ENCODE data around the gene PDE4D.

The PDE4D gene

DNA sequence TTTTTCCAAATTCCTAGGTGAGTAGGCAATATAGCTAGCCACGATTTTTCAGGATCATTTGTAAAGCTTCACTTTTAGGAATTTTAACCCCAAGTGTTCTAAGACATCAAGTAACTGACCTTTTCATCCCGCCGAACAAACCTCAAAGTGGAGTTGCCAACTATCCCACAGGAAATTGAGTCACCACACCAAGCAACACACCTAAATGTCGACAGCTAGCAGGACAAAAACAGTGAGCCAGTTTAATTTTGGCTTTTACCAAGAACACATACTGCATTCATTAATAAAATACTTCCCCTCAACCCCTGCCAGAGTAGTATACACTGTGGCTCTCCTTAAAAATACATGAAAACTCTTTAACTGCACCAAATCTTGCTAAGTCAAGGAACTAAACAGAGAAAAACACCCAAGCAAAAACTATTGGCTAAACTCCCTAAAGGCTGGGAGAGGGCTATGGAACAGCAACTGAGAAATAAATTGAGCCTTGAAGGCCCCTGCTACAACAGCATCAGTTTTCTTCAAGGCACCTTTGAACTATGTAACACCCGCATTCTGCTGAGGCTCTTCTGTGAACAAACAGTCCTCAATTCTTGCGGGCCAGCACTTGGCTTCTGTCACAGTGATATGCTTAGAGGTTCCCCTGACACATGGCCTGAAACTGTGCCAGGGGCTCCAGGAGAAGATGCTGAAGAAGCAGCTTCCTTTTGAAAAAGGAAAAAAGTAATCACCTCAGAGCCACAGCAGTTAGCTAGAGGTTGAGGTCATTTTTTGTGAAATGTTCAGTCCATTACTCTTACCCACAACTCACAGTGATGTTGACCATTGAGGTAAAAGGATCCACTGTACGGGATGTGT is 851.1 kb downstream of the PDE4D start:
- no peaks in the 10 kb centered on the region for H3K27me3 ChIP-seq (ENCODE audit: control insufficient read depth in 1 of 2, insufficient read depth in 2 of 2, low read length in 2 of 2)
- no peaks in the 10 kb centered on the region for H3K36me3 ChIP-seq (ENCODE audit: insufficient read depth, low read length)
- peaks cover 41% of the 10 kb centered on the region for H3K4me1 ChIP-seq (ENCODE audit: insufficient read depth, low read length)
- no peaks in the 10 kb centered on the region for H3K9me3 ChIP-seq (ENCODE audit: low read length)
- no peak overlapping the region for H3K4me3 ChIP-seq (ENCODE audit: low read depth in 1 of 2, low read length in 2 of 2)
- peak overlapping the region; percentile 38 for H3K27ac ChIP-seq (ENCODE audit: low read depth, low read length)
- no peak overlapping the region for H3K9ac ChIP-seq (ENCODE audit: low read length)

DNA sequence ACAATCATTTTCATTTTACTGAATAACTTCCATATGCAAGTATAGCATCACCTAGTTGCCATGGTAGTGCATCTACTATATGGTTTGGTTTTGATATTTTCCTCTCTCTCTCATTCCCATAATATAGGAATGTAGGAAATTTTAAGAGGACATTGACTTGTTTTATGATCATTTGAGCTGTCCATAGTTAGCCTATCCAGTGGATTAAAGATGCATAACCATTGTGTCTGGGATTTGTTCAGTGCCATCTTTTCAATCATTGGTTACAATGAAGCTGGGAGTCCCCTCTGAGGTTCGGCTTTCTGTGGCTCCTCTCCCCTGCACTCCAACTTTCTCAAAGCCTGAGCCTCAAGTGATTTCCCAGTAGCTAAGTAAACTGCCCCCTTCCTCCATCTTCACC is 852.2 kb downstream of the PDE4D start:
- no peaks in the 10 kb centered on the region for H3K27me3 ChIP-seq (ENCODE audit: control insufficient read depth in 1 of 2, insufficient read depth in 2 of 2, low read length in 2 of 2)
- no peak overlapping the region for H3K9ac ChIP-seq (ENCODE audit: low read length)
- peaks cover 49% of the 10 kb centered on the region for H3K4me1 ChIP-seq (ENCODE audit: insufficient read depth, low read length)
- H3K4me3 ChIP-seq (ENCODE audit: low read depth in 1 of 2, low read length in 2 of 2): no peak overlapping the region
- H3K36me3 ChIP-seq (ENCODE audit: insufficient read depth, low read length): no peaks in the 10 kb centered on the region
- no peak overlapping the region for H3K27ac ChIP-seq (ENCODE audit: low read depth, low read length)
- H3K9me3 ChIP-seq (ENCODE audit: low read length): no peaks in the 10 kb centered on the region

DNA sequence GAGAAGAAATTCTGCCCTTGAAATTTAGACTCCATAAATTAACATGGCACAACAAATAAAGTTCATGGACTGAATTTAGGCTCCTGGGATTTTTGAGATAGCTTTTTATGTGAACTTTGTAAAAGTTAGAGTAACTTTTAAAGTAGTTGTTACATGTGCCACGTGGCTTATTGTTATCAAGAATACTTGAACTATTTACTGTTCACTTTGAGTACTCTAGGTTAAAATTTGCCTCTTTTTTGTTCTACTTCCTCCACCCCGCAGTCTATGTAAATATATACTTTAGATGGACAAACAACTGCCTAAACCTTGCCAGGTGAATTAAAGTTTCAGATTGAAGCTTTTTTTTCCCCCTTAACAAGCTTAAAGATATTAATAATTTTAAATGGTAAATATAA is 852.7 kb downstream of the PDE4D start:
- no peak overlapping the region for H3K4me3 ChIP-seq (ENCODE audit: low read depth in 1 of 2, low read length in 2 of 2)
- H3K27ac ChIP-seq (ENCODE audit: low read depth, low read length): peak overlapping the region; percentile 55
- no peaks in the 10 kb centered on the region for H3K36me3 ChIP-seq (ENCODE audit: insufficient read depth, low read length)
- H3K9me3 ChIP-seq (ENCODE audit: low read length): no peaks in the 10 kb centered on the region
- H3K4me1 ChIP-seq (ENCODE audit: insufficient read depth, low read length): peaks cover 54% of the 10 kb centered on the region
- no peak overlapping the region for H3K9ac ChIP-seq (ENCODE audit: low read length)
- no peaks in the 10 kb centered on the region for H3K27me3 ChIP-seq (ENCODE audit: control insufficient read depth in 1 of 2, insufficient read depth in 2 of 2, low read length in 2 of 2)

DNA sequence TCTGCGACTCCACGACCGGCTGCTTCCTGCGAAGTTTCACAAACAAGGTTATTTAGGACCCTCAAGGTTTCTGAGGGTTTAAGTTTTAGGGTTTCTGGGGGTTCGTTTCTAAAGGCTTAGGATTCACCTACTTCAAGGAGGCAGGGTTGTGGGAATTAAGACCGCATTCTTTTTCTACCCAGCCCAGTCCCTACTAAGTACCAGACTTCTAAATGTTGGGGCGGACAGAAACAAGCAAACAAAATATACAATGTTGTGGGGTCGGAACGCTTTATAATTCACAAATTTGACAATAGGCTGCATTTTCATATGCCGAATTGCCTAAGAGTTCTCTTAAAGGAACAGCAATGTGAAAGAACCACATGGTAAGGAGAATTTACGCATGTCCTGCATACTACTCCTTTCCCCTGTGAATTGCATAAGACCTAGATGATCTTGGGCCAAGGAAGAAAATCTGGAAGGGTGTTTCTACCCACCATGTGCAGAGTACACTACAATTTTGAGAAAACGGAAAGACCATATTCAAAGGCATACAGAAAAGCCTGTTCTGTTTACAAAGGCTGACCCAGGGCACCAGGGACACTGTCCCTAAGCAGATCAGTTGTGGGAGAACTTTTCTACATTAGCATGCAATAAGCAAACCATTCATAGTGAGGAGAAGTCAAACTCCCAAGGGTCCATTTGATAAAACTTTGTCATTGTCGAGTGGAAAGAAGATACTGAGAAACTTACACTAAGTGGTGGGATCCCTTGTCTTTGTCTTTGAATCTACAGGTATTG is 853.3 kb downstream of the PDE4D start:
- H3K27me3 ChIP-seq (ENCODE audit: control insufficient read depth in 1 of 2, insufficient read depth in 2 of 2, low read length in 2 of 2): no peaks in the 10 kb centered on the region
- no peak overlapping the region for H3K9ac ChIP-seq (ENCODE audit: low read length)
- no peaks in the 10 kb centered on the region for H3K36me3 ChIP-seq (ENCODE audit: insufficient read depth, low read length)
- H3K4me3 ChIP-seq (ENCODE audit: low read depth in 1 of 2, low read length in 2 of 2): peak overlapping the region; percentile 68 to 85
- no peaks in the 10 kb centered on the region for H3K9me3 ChIP-seq (ENCODE audit: low read length)
- H3K4me1 ChIP-seq (ENCODE audit: insufficient read depth, low read length): peaks cover 60% of the 10 kb centered on the region
- peak overlapping the region; percentile 55 for H3K27ac ChIP-seq (ENCODE audit: low read depth, low read length)

DNA sequence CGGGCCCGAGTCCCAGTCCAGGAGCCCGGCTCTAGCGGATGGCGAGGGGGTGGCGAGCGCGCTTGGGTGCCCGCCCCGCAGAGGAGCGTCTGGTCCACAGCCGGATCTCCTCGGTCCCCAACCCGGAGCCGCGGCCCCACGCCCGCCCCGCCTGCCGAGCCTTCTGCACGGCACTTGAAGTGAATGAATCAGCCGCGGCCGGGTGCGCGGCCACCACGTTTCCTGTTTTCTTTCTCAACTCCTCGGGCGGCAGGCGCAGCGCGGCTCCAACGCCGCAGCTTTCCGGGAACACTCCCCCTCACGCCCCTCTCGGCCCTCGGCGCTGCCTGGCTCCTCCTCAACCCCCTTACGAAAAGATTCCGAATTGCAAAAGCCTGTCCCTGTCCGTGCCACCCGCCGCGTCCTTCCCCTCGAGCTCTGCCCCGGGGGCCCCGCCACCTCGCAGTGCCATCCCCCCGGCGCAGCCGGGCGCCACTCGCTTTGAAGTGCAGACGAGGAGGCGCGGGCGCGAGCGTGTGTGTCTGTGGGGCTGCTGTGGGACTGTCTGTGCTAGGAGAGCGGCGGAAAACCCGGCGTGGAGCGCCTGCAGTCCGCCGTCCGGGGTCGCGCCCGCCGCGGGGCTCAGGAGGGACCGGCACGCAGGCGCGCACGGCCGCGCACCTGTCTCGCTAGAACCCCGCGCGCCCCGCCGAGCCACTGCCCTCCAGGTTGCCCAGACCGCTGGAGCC is 854.1 kb downstream of the PDE4D start:
- Histone ChIP-seq H3K4me3 (ENCODE audit: low read depth in 1 of 2, low read length in 2 of 2) (peak overlapping the region; percentile 68 to 85), H3K27ac (ENCODE audit: low read depth, low read length) (peak overlapping the region; percentile 55), H3K36me3 (ENCODE audit: insufficient read depth, low read length) (no peaks in the 10 kb centered on the region), H3K9me3 (ENCODE audit: low read length) (no peaks in the 10 kb centered on the region), H3K9ac (ENCODE audit: low read length) (peak overlapping the region; percentile 50), H3K4me1 (ENCODE audit: insufficient read depth, low read length) (peaks cover 68% of the 10 kb centered on the region), H3K27me3 (ENCODE audit: control insufficient read depth in 1 of 2, insufficient read depth in 2 of 2, low read length in 2 of 2) (no peaks in the 10 kb centered on the region)

DNA sequence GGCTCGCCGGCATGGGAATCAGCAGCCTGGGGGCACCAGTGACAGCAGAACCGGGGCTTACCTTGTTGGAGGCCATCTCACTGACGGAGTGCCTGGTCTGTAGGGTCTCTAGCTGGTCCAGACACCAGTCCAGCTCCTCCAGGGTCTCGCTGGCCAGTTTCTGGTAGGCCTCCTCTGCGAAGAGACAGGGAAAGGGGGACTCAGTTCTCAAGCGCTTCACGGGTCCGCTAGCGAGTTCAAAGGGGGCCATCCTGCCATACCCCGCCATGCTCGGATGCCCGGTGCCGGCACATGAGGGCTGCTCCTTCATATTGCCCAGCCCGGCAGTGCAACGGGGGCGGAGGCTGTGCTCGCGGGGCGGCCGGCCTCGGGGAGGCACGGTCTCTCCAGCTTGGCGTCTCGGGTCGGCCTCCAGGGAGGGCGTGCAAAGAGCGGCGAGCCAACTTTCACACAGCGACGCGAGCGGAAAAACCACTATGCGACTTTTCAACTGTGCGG is 854.7 kb downstream of the PDE4D start:
- H3K27ac ChIP-seq (ENCODE audit: low read depth, low read length): peak overlapping the region; percentile 55
- H3K9ac ChIP-seq (ENCODE audit: low read length): peak overlapping the region; percentile 50
- no peaks in the 10 kb centered on the region for H3K36me3 ChIP-seq (ENCODE audit: insufficient read depth, low read length)
- no peaks in the 10 kb centered on the region for H3K9me3 ChIP-seq (ENCODE audit: low read length)
- peaks cover 70% of the 10 kb centered on the region for H3K4me1 ChIP-seq (ENCODE audit: insufficient read depth, low read length)
- H3K4me3 ChIP-seq (ENCODE audit: low read depth in 1 of 2, low read length in 2 of 2): peak overlapping the region; percentile 68 to 85
- no peaks in the 10 kb centered on the region for H3K27me3 ChIP-seq (ENCODE audit: control insufficient read depth in 1 of 2, insufficient read depth in 2 of 2, low read length in 2 of 2)

DNA sequence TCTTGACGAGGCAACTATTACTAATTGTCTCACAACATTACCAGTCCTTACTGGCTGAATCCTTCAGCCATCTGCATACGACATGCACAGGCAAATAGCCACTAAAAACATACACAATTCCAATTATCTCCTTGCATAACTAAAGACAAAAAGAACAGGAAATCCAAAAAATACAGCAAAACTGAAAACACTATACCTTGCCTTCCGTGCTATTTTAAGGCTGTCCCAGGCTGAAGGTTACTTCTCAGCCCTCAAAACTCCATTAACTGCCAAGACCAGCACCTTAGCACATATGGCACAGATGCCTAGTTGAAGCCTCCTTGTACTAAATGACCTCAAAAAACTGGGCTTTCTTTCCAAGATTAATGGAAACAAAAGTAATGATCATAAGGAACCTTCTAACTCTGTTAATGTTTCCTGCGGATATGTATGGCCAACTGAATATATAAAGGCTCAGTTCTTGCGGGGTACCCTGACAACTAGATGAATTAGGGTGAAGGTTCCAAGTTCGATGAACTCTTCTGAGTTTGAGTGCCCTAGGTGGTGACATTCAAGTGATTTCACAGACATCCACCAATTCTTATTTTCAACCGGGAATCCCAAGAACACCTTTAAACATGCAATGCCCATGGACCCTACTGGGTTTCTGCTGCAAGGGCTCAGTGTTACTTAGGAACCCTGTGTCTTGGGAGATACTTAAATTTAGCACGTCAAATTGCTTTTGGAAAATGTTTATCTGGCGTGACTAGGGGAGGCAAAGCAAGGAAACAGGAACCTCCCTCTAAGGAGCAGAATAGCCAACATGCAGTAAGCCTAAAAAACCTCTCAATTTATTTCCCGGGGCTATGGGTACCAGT is 855.4 kb downstream of the PDE4D start:
- H3K36me3 ChIP-seq (ENCODE audit: insufficient read depth, low read length): no peaks in the 10 kb centered on the region
- peak overlapping the region; percentile 55 for H3K27ac ChIP-seq (ENCODE audit: low read depth, low read length)
- no peaks in the 10 kb centered on the region for H3K9me3 ChIP-seq (ENCODE audit: low read length)
- peaks cover 74% of the 10 kb centered on the region for H3K4me1 ChIP-seq (ENCODE audit: insufficient read depth, low read length)
- no peaks in the 10 kb centered on the region for H3K27me3 ChIP-seq (ENCODE audit: control insufficient read depth in 1 of 2, insufficient read depth in 2 of 2, low read length in 2 of 2)
- H3K9ac ChIP-seq (ENCODE audit: low read length): peak overlapping the region; percentile 50
- peak overlapping the region; percentile 68 to 85 for H3K4me3 ChIP-seq (ENCODE audit: low read depth in 1 of 2, low read length in 2 of 2)

DNA sequence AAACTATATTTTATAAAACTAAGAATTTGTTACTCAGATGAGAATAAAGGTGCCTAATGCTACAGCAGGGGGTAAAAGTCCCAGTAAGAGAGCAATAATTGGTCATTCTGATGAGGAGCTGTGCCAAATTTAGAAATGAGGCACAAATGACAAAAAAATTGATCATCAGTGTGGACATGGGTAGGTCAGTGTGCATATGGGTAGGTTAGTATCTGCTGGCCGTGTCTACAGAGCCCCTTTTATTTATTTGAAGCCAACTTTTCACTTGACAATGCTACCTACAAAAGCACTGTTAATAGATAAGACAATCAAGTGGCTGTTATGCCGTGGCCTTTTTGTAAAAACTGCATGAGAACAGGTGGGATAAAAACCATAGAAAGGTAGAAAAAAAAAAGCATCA is 856.1 kb downstream of the PDE4D start:
- Histone ChIP-seq H3K9ac (ENCODE audit: low read length) (no peak overlapping the region), H3K27me3 (ENCODE audit: control insufficient read depth in 1 of 2, insufficient read depth in 2 of 2, low read length in 2 of 2) (no peaks in the 10 kb centered on the region), H3K36me3 (ENCODE audit: insufficient read depth, low read length) (no peaks in the 10 kb centered on the region), H3K4me1 (ENCODE audit: insufficient read depth, low read length) (peaks cover 70% of the 10 kb centered on the region), H3K27ac (ENCODE audit: low read depth, low read length) (peak overlapping the region; percentile 65), H3K4me3 (ENCODE audit: low read depth in 1 of 2, low read length in 2 of 2) (peak overlapping the region in 1 of 2 donors; percentile 68), H3K9me3 (ENCODE audit: low read length) (no peaks in the 10 kb centered on the region)

DNA sequence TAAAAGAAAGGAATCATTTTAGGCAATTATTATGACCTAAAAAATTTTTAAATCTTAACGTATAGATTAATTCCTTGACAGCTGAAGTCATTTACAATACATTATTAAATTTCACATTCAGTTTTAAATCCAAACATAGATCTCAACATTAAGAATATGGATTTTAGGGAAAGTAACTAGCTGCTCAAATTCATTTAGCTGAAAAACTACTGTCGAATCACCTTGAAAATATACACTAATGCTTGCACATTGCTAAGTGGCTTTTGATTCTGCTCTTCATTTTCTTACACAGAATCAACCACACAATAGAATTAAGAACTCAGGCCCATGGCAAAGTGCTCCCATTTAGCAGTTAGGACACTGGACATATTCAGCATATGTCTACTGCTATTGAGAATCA is 856.5 kb downstream of the PDE4D start:
- Histone ChIP-seq H3K9me3 (ENCODE audit: low read length) (no peaks in the 10 kb centered on the region), H3K27ac (ENCODE audit: low read depth, low read length) (peak overlapping the region; percentile 65), H3K27me3 (ENCODE audit: control insufficient read depth in 1 of 2, insufficient read depth in 2 of 2, low read length in 2 of 2) (no peaks in the 10 kb centered on the region), H3K4me3 (ENCODE audit: low read depth in 1 of 2, low read length in 2 of 2) (no peak overlapping the region), H3K9ac (ENCODE audit: low read length) (no peak overlapping the region), H3K4me1 (ENCODE audit: insufficient read depth, low read length) (peaks cover 66% of the 10 kb centered on the region), H3K36me3 (ENCODE audit: insufficient read depth, low read length) (no peaks in the 10 kb centered on the region)

DNA sequence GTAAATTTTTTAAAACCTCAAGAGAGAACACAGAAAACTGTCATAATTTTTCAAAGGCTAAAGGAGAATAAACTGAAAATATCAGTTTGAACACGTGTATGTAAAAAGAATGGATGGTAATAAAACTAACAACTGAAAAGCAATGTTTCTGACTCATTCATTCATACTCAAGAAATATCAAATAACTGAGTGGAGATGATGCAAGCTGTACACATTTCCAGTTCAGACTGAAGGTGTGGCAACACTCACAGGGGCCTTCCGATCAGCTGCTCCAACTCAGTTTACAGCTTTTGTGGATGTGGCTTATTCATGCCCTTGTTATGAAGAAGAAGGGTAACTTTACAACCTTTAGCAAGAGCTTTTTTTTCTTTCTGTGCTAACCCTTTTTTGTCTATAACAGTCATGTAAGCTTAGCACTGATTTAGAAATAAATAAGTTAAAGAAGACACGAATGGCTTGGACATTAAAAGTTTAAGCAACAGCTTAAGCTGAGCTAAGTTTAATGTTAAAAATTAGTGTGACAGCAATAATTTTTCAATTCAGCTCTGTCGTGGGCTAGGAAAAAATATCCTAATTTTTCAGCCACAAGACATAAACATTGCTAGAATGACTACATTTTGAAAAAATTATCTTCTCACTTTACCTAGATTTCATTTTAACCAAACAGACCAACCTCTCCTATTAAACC is 857.1 kb downstream of the PDE4D start:
- Histone ChIP-seq H3K27ac (ENCODE audit: low read depth, low read length) (peak overlapping the region; percentile 16), H3K4me3 (ENCODE audit: low read depth in 1 of 2, low read length in 2 of 2) (no peak overlapping the region), H3K9me3 (ENCODE audit: low read length) (no peaks in the 10 kb centered on the region), H3K36me3 (ENCODE audit: insufficient read depth, low read length) (no peaks in the 10 kb centered on the region), H3K9ac (ENCODE audit: low read length) (no peak overlapping the region), H3K27me3 (ENCODE audit: control insufficient read depth in 1 of 2, insufficient read depth in 2 of 2, low read length in 2 of 2) (no peaks in the 10 kb centered on the region), H3K4me1 (ENCODE audit: insufficient read depth, low read length) (peaks cover 60% of the 10 kb centered on the region)

All from muscle layer of colon (tissue), 2 donors.